Panc1 (cell line): ENCODE results near the gene EFL1.

Source experiments
- POLR2AphosphoS5 ChIP-seq: IDR thresholded peaks from 2 replicates; pipeline ENCODE4 v1.6.1; 2012; ENCODE audit warnings: mild to moderate bottlenecking, low read depth, low read length, moderate library complexity
- REST ChIP-seq, 2 experiments: IDR thresholded peaks; 2 replicates each; pipeline ENCODE4 v1.6.1; 2011 to 2012; ENCODE audit warnings: low read depth in 2 of 2, control low read depth in 1 of 2, low read length in 1 of 2, mild to moderate bottlenecking in 1 of 2, moderate library complexity in 1 of 2; ENCODE audit not compliant: insufficient read depth in 1 of 2
- SIN3A ChIP-seq: IDR thresholded peaks from 2 replicates; pipeline ENCODE4 v1.6.1; 2012; ENCODE audit warnings: low read depth, mild to moderate bottlenecking, low read length, moderate library complexity, borderline replicate concordance; ENCODE audit not compliant: insufficient read depth
- TF ChIP-seq, protein P1 (sequence below): fragments of 450-650 bp; IDR thresholded peaks from 2 replicates; pipeline ENCODE4 v1.5.1; 2017; ENCODE audit warnings: mild to moderate bottlenecking

GRCh38 chr15:82196353-82196752 lies 66.2 kb downstream of the EFL1 start:
- TF ChIP-seq, protein P1, sequence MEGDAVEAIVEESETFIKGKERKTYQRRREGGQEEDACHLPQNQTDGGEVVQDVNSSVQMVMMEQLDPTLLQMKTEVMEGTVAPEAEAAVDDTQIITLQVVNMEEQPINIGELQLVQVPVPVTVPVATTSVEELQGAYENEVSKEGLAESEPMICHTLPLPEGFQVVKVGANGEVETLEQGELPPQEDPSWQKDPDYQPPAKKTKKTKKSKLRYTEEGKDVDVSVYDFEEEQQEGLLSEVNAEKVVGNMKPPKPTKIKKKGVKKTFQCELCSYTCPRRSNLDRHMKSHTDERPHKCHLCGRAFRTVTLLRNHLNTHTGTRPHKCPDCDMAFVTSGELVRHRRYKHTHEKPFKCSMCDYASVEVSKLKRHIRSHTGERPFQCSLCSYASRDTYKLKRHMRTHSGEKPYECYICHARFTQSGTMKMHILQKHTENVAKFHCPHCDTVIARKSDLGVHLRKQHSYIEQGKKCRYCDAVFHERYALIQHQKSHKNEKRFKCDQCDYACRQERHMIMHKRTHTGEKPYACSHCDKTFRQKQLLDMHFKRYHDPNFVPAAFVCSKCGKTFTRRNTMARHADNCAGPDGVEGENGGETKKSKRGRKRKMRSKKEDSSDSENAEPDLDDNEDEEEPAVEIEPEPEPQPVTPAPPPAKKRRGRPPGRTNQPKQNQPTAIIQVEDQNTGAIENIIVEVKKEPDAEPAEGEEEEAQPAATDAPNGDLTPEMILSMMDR, result no peak
- no peak for TF ChIP-seq REST (IDR thresholded peaks at IDR 0.05; ENCODE audit: insufficient read depth in 1 of 2, low read depth in 2 of 2, low read length in 1 of 2)
- no peak for TF ChIP-seq SIN3A
- no peak for TF ChIP-seq POLR2AphosphoS5
